HepG2 (cell line): ENCODE measurements around the gene CCN6. TPM values are rescaled to one million over a fixed set of nuclear protein-coding genes. Genes with fewer than 3 reads are reported as not detected.
A peak's percentile ranks its signal among the peaks of the same experiment; 100 is the strongest.

ENCODE experiments used
- AGO2 ChIP-seq: fragments of 200-400 bp; formaldehyde crosslinking; optimal IDR thresholded peaks from 2 replicates; pipeline ENCODE3; 2017; ENCODE audit warnings: mild to moderate bottlenecking, low read depth, low read length, moderate library complexity
- ARNT ChIP-seq: fragments of 450-650 bp; IDR thresholded peaks from 2 replicates; pipeline ENCODE4 v1.6.1; 2017
- CCDC6 ChIP-seq: sonication (generic); formaldehyde crosslinking; IDR thresholded peaks from 2 replicates; pipeline ENCODE4 v1.8.1; 2022; ENCODE audit warnings: mild to moderate bottlenecking, missing genetic modification reagents, moderate library complexity
- CEBPB ChIP-seq: IDR thresholded peaks from 2 replicates; pipeline ENCODE4 v1.6.1; 2011; ENCODE audit warnings: low read depth, low read length, improper control_type of control experiment, borderline replicate concordance
- DNMT3B ChIP-seq: conservative IDR thresholded peaks from 2 replicates; pipeline ENCODE4 v1.6.1; 2016; ENCODE audit warnings: missing biosample characterization, control low read depth
- GATA4 ChIP-seq: sonication (generic); IDR thresholded peaks from 2 replicates; pipeline ENCODE4 v1.6.1; 2016; ENCODE audit warnings: antibody characterized with exemption, low read depth, borderline replicate concordance
- GATAD2A ChIP-seq: IDR thresholded peaks from 2 replicates; pipeline ENCODE4 v1.6.1; 2016
- HBP1 ChIP-seq: IDR thresholded peaks from 2 replicates; pipeline ENCODE4 v1.6.1; 2016; ENCODE audit warnings: low read depth, control low read depth
- MBD4 ChIP-seq: IDR thresholded peaks from 2 replicates; pipeline ENCODE4 v1.6.1; 2012; ENCODE audit warnings: low read length, inconsistent platforms, borderline replicate concordance
- MZF1 ChIP-seq: sonication (generic); formaldehyde crosslinking; IDR thresholded peaks from 2 replicates; pipeline ENCODE4 v1.8.1; 2023; ENCODE audit warnings: mild to moderate bottlenecking, missing genetic modification reagents, borderline replicate concordance
- PAF1 ChIP-seq: IDR thresholded peaks from 2 replicates; pipeline ENCODE4 v1.6.1; 2016; ENCODE audit warnings: missing genetic modification reagents, missing compliant biosample characterization
- RARA ChIP-seq: IDR thresholded peaks from 2 replicates; pipeline ENCODE4 v1.6.1; 2016; ENCODE audit warnings: missing genetic modification reagents, missing compliant biosample characterization
- SMAD9 ChIP-seq: sonication (generic); formaldehyde crosslinking; IDR thresholded peaks from 2 replicates; pipeline ENCODE4 v1.5.1; 2020; ENCODE audit warnings: mild to moderate bottlenecking, missing genetic modification reagents
- SMYD3 ChIP-seq: sonication (generic); formaldehyde crosslinking; IDR thresholded peaks from 2 replicates; pipeline ENCODE4 v1.8.1; 2023; ENCODE audit warnings: mild to moderate bottlenecking, missing genetic modification reagents
- TGIF2 ChIP-seq: IDR thresholded peaks from 2 replicates; pipeline ENCODE4 v1.6.1; 2016; ENCODE audit warnings: control low read depth, missing compliant biosample characterization
- ZFP36L2 ChIP-seq: sonication (generic); formaldehyde crosslinking; IDR thresholded peaks from 2 replicates; pipeline ENCODE4 v1.4.0; 2020; ENCODE audit warnings: missing genetic modification reagents
- ZMAT3 ChIP-seq: sonication (generic); formaldehyde crosslinking; conservative IDR thresholded peaks from 2 replicates; pipeline ENCODE4 v1.7.0; 2021; ENCODE audit warnings: missing genetic modification reagents
- ZNF296 ChIP-seq: sonication (generic); formaldehyde crosslinking; conservative IDR thresholded peaks from 2 replicates; pipeline ENCODE4 v1.5.0; 2020; ENCODE audit warnings: mild to moderate bottlenecking, missing genetic modification reagents
- ZNF350 ChIP-seq: sonication (generic); formaldehyde crosslinking; IDR thresholded peaks from 2 replicates; pipeline ENCODE4 v1.4.0; 2020; ENCODE audit warnings: mild to moderate bottlenecking, low read depth, missing genetic modification reagents, borderline replicate concordance
- ZNF512B ChIP-seq: sonication (generic); formaldehyde crosslinking; IDR thresholded peaks from 2 replicates; pipeline ENCODE4 v1.5.1; 2020; ENCODE audit warnings: missing genetic modification reagents, mild to moderate bottlenecking, borderline replicate concordance
- ZNF547 ChIP-seq: sonication (generic); formaldehyde crosslinking; IDR thresholded peaks from 2 replicates; pipeline ENCODE4 v1.5.1; 2020; ENCODE audit warnings: mild to moderate bottlenecking, missing genetic modification reagents
- ZNF629 ChIP-seq: sonication (generic); formaldehyde crosslinking; conservative IDR thresholded peaks from 2 replicates; pipeline ENCODE4 v1.5.0; 2020; ENCODE audit warnings: missing genetic modification reagents
- ZNF703 ChIP-seq: sonication (generic); formaldehyde crosslinking; IDR thresholded peaks from 2 replicates; pipeline ENCODE4 v1.5.1; 2020; ENCODE audit warnings: missing genetic modification reagents, mild to moderate bottlenecking, moderate library complexity, borderline replicate concordance
- ZNF737 ChIP-seq: sonication (generic); formaldehyde crosslinking; IDR thresholded peaks from 2 replicates; pipeline ENCODE4 v1.5.0; 2020; ENCODE audit warnings: missing genetic modification reagents, mild to moderate bottlenecking, borderline replicate concordance
- ZNF775 ChIP-seq: sonication (generic); formaldehyde crosslinking; IDR thresholded peaks from 2 replicates; pipeline ENCODE4 v1.4.0; 2020; ENCODE audit warnings: missing genetic modification reagents, mild to moderate bottlenecking, moderate library complexity, borderline replicate concordance
- ZNF782 ChIP-seq: sonication (generic); formaldehyde crosslinking; IDR thresholded peaks from 2 replicates; pipeline ENCODE4 v1.4.0; 2020; ENCODE audit warnings: missing genetic modification reagents, mild to moderate bottlenecking, borderline replicate concordance
- ZSCAN5A ChIP-seq: sonication (generic); formaldehyde crosslinking; IDR thresholded peaks from 2 replicates; pipeline ENCODE4 v1.8.0; 2022; ENCODE audit warnings: mild to moderate bottlenecking, missing genetic modification reagents, borderline replicate concordance
- polyA plus RNA-seq, 8 experiments: library from polyadenylated mRNA; depleted of rRNA in 3 of 8; stranded (reverse) in 7 of 8; unstranded in 1 of 8; fragments of >200 nt; fragmentation: Illumina TruSeq in 4 of 8; extraction: Trizol in 4 of 8; gene quantifications; 2 replicates each; pipeline versions ENCODE4 v1.2.1 to v1.2.3, GENCODE V29; 2011 to 2016; ENCODE audit warnings: low read depth in 4 of 8, missing spikeins in 1 of 8, mixed read lengths in 1 of 8; ENCODE audit not compliant: insufficient read depth in 1 of 8
- total RNA-seq, 5 experiments: library from RNA; depleted of rRNA; stranded (reverse); fragments of >200 nt; fragmentation: Illumina TruSeq; extraction: Trizol; gene quantifications; 2 replicates each; pipeline ENCODE4 v1.2.3, GENCODE V29; 2016; ENCODE audit warnings: low read depth in 1 of 5

CCN6 gene
- total and polyA plus RNA-seq, 2 of the 13 experiments (the other 11 are each of a cell fraction or from before 2014, with no cell fraction given): not detected

- TF ChIP-seq ZNF782 (CRISPR knock-in tag) (no peak), MBD4 (no peak), PAF1 (CRISPR knock-in tag) (no peak), ZNF629 (CRISPR knock-in tag) (no peak), MZF1 (CRISPR knock-in tag) (no peak), ZNF737 (CRISPR knock-in tag) (no peak), ZFP36L2 (no peak), RARA (0 out of 2 replicates have a peak, but pooled peaks have one; percentile 8), GATAD2A (CRISPR knock-in tag) (0 out of 2 replicates have a peak, but pooled peaks have one; percentile 31), ZNF547 (CRISPR knock-in tag) (no peak), SMYD3 (CRISPR knock-in tag) (no peak), CCDC6 (CRISPR knock-in tag) (no peak), HBP1 (CRISPR knock-in tag) (no peak), ZNF703 (CRISPR knock-in tag) (no peak), ZMAT3 (CRISPR knock-in tag) (no peak), ZNF775 (no peak), CEBPB (no peak), SMAD9 (CRISPR knock-in tag) (no peak), GATA4 (no peak), TGIF2 (no peak), DNMT3B (CRISPR knock-in tag) (no peak), ZSCAN5A (CRISPR knock-in tag) (0 out of 2 replicates have a peak, but pooled peaks have one; percentile 56), ZNF350 (no peak), AGO2 (no peak), ZNF296 (CRISPR knock-in tag) (no peak), ARNT (no peak), ZNF512B (no peak)
Measured at GRCh38 chr6:112029045-112029822, 24.7 kb upstream of the CCN6 start (continued).
